HG02884 (cell line): ENCODE measurements around the gene CX3CR1.
"Not testable (repeated sequence)": the region's sequence is repeated elsewhere in the genome, so short reads cannot be mapped to it uniquely, and the experiment has no call there.

Experiments
- ATAC-seq: cut with Tn5 transposase; IDR thresholded peaks from one replicate; pipeline ENCODE4 v1.9.1; 2021; ENCODE audit warnings: mild to moderate bottlenecking, moderate library complexity; ENCODE audit not compliant: unreplicated experiment

Gene CX3CR1, protein sequence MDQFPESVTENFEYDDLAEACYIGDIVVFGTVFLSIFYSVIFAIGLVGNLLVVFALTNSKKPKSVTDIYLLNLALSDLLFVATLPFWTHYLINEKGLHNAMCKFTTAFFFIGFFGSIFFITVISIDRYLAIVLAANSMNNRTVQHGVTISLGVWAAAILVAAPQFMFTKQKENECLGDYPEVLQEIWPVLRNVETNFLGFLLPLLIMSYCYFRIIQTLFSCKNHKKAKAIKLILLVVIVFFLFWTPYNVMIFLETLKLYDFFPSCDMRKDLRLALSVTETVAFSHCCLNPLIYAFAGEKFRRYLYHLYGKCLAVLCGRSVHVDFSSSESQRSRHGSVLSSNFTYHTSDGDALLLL

DNA sequence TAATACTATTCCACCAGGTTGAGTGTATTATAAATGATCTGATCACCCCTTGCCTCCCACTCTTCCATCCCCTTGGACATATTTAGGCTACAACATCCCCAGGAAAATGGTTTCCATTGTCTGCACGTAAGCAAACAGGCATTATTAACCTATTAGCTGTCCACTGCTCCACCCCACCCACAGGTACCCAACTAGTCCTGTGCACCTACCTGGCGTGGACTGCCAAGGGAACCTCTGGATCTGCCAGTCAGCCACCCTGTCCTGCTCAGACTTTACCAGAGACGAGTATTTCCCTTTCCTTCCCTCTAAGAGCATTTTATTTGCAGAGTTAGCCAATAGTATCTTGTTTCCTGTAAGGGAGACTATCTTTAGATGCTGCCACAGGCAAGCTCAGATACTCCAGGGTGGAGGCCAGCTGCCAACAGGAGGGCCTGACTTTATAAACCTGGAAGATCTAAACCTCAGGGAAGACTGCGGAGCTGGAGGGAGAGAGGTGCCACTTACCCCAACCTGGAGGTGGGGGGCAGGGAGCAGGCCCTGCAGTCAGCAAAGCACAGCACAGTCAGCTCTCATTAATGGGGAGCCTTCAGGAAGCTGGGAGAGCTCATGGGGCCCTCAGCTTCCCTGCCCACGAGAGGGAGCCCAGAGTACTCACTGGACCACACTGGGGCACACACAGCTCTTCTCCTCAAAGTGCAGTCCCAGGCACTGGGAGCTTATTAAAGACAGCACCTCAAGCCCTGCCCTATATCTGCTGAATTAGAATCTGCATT lies at the start of gene CX3CR1:
Gene CX3CR1 (minus strand): TSS at position 292 of the 773 bp plus-strand sequence. CDS start 13,527 bp downstream, outside the sequence.
- no peak for ATAC-seq

DNA sequence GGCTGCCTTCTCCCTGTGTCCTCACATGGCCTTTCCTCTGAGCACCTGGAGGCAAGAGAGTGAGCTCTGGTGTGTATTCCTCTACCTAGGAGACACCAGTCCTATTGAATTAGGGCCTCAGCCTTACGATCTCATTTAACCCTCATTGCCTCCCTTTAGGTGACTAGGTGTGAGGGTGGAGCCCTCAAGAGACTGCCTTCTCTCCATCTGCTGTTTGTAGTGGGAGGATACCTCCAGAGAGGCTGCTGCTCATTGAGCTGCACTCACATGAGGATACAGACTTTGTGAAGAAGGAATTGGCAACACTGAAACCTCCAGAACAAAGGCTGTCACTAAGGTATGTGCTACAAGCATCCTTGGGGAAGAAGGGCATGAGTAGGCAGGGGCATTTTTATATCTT lies 49.7 kb upstream of the CX3CR1 start, which contains the start of gene CCR8:
Gene CCR8 (plus strand): TSS at position 217 of the 400 bp plus-strand sequence. CDS start 2,623 bp downstream, outside the sequence.
- no peak for ATAC-seq

DNA sequence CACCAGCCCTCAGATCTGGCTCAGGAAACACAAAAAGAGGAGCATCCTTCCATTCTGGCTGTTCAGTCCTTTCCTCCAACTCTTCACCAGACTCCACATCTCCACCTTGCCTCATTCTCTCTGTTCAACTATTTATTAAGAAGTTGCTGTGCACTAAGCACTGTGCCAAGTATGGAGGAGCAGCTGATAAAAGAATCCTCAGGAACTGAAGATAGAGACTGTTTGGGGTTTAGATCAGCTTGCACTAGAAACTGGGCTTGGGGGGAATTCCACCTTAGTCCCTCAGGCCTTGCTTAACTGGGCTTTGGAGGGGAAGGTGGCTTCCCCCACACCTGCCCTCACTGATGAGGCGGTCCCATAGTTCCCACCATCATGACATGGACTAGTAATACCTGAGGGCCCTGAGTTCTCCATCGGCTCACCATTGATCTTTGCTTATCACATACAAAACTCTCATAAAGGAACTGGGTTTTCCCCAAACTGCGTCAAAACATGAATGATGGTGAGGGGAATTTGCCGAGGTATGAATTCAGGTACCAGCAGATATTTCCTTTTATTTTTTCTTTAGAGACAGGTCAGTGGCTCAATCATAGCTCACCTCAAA lies 48.0 kb upstream of the CX3CR1 start:
- ATAC-seq: peak; percentile 76

DNA sequence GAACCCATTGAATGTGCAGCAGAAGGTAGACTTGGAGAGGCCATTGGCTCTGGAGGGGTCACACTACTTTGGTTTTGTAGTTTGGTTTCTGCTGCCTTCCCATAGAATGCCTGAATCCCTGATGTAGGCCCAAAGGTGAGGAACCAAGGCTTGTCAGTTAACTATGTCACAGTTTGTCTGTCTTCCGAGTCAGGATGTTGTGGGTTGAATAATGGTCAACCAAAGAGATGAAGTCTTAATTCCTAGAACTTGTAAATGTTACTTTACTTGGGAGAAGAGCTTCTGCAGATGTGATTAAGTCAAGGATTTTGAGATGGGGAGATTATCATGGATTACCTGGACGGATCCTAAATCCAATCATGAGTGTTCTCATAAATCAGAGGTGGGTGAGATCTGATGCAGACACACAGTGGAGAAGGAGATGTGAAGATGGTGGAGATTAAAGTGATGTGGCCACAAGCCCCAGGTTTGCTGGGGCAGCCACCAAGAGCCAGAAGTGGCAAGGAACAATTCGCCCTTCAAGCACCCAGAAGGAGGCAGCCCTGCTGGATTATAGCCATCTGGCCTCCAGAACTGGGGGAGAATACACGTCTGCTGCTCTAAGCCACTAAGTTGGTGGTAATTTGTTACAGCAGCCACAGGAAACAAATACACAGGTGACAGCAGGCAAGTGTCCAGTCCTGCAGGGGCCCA lies 47.4 kb upstream of the CX3CR1 start:
- no peak for ATAC-seq

DNA sequence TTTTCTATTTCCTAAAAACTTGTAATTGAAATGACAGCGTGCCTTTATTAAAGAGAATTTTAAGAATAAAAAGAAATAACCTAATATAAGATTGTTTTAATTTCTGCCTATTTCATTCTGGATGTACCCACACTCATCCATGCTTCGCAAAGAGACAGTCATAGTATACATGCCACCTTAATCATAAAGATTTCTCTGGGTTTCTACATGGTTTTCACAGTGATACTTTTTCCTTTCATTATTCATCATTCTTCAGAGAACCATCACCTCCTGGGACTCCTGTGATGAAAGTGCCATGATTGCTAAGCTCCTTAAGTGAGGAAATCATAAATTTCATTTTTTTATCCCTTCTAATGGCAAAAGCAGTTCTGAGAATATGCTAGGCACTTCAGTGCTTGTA lies 45.4 kb upstream of the CX3CR1 start:
- ATAC-seq: no peak

DNA sequence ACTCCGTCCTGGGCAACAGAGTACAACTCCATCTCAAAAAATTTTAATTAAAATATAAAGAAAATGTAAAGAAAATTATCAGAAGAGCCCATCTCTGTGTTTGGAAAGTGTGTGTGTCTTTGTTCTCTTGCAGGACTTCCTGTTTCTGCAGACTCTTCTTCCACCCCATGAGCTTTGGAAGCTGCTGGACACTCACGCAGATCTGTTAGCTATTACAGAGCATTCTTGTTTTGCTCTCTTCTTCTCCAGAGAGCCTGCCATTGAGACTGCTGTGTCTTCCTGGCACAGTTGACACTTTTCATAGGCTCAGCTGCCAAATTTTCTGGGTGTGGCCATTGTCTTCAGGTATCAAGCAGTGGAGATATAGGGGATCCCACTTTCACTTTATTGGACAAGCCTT lies 43.7 kb upstream of the CX3CR1 start:
- ATAC-seq: no peak

DNA sequence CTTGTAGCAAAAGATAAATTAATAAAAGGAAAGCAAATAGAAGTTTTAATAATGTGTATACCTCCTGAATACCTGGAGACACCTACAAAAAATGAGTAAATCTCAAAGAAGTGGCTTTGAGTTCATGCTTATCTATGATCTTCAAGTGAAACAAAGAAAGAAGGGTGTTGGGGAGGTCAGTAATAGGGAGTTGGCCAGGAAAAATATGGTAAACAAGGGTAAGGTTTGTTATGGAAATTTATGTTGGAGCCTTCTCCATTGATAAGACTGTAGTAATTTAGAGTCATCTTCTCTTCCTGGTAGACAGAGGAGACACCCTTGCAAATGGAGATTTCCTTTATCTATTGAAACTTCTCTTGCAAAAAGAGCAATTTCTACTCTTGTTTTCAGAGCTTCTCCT lies 43.1 kb upstream of the CX3CR1 start:
- ATAC-seq: no peak

DNA sequence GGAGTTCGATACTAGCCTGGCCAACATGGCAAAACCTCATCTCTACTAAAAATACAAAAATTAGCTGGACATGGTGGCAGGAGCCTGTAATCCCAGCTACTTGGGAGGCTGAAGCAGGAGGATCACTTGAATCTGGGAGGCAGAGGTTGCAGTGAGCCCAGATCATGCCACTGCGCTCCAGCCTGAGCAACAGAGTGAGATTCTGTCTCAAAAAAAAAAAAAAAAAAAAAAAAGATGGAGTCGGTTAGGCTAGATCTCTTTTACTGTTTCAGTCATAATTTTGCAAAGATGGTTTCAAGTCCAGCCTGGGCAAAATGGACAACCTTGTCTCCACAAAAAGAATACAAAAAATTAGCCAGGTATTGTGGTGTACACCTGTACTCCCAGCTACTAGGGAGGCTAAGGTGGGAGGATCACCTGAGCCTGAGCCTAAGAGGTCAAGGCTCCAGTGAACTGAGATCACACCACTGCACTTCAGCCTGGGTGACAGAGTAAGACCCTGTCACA lies 42.4 kb upstream of the CX3CR1 start:
- not testable (repeated sequence) for ATAC-seq

DNA sequence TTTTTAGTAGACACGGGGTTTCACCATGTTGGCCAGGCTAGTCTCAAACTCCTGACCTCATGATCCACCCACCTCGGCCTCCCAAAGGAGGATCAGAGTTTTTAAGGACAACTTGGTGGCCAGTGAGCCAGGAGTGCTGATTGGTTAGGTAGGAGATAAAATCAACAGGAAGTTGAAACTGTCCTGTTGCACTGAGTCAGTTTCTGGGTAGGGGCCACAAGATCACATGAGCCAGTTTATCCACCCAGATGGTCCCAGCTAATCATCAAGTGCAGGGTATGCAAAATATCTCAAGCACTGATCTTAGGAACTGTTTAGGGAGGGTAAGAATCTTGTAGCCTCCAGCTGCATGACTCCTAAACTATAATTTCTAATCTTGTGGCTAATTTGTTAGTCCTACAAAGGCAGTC lies 41.7 kb upstream of the CX3CR1 start:
- ATAC-seq: not testable (repeated sequence)

DNA sequence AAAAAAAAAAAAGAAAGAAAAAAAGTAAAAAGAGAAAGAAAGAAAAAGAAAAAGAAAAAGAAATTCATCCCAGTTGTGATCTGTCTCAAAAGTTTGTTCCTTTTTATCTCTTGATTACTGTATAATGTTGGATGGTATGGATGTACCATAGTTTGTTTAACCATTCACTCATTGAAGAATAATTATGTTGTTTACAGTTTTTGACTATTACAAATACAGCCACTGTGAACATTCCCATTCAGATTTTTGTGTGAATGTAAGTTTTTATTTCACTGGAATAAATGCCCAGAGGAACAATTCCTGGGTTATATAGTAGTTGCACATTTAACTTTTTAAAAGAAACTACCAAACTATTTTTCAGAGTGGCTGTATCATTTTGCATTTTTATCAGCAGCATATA lies 39.4 kb upstream of the CX3CR1 start:
- ATAC-seq: no peak

DNA sequence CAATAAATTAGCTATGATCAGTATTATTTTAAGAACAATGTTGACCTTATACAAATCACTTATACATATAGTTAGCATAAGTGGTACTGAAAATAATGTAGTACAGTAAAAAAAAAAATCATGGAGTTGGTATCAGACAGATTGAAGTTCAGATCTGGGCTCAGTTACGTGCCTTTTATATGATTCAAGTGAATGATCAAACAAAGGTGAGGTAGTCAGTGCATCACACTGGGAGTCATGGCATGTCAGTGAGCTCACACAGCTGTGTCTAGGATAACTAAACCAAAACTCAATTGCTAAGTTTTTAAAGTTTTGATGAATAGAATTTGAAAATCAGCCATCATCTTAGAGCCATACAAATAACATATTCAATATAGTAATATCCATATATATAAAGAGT lies 38.5 kb upstream of the CX3CR1 start:
- no peak for ATAC-seq

DNA sequence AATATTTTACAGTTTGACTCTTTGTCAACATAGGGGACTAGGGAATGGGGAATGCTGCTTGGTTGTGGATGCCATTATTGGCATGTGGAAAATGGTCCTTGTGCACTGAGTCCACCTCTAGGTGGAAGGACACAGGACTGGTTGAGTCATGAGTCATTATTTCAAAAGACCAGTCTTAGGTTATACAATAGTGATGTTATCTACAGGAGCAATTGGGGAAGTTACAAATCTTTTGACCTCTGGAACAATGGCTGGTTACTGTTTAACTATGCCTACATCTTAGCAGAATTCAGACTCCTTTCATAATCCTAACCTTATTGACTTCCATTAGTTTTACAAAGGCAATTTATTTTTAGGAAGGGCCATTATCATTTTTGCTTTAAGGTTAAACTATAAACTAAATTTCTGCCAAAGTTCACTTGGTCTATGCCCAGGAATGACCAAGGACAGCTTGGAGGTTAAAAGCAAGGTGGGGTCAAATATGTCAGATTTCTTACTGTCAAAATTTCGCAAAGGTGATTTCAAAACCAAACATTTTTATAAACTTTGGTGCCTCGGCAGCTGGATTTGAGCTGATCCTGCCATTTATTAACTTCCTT lies 37.8 kb upstream of the CX3CR1 start:
- no peak for ATAC-seq

DNA sequence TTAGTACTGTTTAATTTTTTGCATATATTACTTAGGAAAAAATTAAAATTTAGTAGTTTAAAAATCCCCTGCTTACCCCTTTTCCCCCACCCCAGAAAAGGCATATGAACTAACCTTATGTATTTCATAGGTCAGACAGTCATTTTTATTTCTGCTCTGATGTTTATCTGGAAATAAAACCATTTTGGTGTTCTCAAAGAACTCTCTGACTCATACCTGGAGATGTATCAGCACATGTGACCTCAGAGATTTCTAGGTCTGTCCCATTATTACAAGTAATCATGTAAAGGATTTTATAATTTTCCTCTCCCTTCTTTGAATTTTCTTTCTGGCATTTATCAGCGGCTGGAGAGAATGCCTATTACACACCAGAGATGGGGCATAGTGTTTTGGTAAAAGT lies 35.6 kb upstream of the CX3CR1 start:
- no peak for ATAC-seq

DNA sequence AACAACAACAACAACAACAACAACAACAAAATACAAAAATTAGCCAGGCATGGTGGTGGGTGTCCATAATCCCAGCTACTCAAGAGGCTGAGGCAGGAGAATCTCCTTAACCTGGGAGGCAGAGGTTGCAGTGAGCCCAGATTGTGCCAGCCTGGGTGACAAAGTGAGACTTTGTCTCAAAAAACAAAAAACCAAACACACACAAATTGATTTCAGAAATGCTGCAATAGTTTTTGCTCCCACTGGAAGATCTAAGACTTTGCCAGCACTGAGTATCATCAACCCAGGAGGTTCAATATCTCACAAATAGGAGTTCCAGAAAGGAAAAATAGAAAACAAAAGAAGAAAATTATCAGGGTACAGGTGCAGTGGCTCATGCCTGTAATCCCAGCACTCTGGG lies 33.5 kb upstream of the CX3CR1 start:
- no peak for ATAC-seq

DNA sequence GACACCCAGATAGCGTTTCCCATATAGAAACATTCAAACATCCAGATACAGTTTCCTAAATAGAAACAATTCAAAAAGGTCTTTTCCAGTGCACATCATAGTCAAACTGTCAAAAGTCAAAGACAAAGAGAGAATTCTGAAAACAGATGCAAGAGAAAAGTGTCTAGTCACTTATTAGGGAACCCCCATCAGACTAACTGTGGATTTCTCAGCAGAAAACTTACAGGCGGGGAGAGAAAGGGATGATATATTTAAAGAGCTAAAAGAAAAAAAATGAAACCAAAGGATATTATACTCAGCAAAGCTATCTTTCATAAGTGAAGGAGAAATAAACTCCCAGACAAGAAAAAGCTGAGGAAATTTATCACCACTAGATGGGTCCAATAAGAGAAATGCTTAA lies 22.3 kb upstream of the CX3CR1 start:
- no peak for ATAC-seq

DNA sequence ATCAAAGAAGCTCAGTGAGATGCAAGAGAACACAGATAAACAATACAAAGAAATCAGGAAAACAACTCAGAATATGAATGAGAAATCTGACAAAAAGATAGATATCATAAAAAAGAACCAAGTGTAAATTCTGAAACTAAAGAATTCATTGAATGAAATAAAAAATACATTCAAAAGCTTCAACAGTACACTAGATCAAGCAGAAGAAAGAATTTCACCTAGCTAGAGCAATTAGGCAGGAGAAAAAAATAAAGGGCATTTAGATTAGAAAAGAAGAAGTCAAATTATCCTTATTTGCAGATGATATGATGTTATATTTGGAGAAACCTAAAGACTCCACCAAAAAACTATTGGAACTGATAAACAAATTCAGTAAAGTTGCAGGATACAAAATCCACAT lies 19.4 kb upstream of the CX3CR1 start:
- ATAC-seq: no peak

DNA sequence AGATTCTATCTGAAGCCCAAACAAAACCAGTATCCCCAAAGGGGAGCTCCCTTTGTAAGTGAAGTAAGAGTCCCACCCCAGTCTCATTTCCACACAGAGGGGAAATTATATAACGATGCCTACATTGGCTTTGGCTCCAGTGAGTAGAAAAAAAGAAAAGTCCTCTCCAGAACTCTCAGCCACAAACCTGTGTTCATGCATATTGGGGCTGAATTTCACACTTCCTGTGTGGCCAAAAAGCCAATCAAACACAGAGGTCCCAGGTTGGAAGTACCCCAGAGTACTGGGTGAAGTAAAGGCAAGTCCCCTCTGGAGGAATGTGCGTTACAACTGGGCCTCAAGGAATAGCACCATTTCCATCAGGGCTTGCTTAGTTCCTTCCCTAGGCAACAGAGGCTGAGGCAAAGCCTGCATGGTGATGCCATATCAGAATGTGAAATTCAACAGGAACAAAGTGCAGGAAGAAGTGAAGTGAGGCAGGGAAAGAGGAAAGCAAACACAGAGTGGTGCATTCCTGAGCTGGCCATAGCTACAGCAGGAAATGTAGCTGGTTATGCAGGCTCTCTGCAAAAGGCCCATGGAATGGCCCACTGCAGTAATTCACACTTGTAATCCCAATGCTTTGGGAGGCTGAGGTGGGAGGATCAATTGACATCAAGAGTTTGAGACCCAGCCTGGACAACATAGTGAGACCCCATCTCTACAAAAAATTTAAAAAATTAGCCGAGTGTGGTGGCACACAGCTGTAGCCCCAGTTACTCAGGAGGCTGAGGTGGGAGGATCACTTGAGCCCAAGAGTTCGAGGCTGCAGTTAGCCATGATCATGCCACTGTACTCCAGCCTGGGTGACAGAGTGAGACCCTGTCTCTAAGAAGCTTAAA lies 16.6 kb upstream of the CX3CR1 start:
- no peak for ATAC-seq

DNA sequence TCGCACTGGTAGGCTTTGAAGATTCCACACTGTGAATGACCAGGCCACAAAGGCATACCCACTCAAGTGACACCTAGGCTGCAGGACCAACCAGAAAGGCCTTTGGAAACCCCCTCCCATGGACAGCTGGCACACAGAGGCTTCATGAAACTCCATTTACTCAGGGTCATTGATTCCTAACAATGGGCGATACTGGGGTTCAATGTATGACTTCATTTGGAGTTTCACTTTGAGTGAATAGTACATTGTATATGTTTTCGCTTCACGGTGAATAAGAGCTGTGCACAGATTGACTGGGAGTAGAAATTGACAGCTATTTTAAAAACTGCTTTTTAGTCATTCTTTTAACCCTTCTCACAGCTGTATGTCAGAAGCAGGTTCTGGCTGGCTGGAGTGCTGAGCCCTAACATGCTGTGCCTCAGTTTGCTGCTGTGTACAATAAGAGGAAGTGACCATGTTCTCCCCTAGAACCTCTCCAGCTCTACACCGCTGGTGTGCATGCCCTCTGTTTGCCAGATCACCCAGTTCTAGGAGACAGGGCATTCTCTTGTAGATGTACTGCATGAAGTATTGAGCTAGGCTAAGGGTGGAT lies 15.4 kb upstream of the CX3CR1 start:
- ATAC-seq: peak; percentile 84
